Panc1 (cell line): ENCODE results near the gene ZNF324.

ENCODE experiments used
- CTCF ChIP-seq: fragments of 450-650 bp; IDR thresholded peaks from 2 replicates; pipeline ENCODE4 v1.5.1; 2017; ENCODE audit warnings: mild to moderate bottlenecking
- TF ChIP-seq, protein P1 (sequence below), 2 experiments: IDR thresholded peaks; 2 replicates each; pipeline ENCODE4 v1.6.1; 2011 to 2012; ENCODE audit warnings: low read depth in 2 of 2, control low read depth in 1 of 2, low read length in 1 of 2, mild to moderate bottlenecking in 1 of 2, moderate library complexity in 1 of 2; ENCODE audit not compliant: insufficient read depth in 1 of 2

GRCh38 chr19:58483776-58484175 lies 16.9 kb downstream of the ZNF324 start:
- TF ChIP-seq CTCF: no peak
- TF ChIP-seq, protein P1, sequence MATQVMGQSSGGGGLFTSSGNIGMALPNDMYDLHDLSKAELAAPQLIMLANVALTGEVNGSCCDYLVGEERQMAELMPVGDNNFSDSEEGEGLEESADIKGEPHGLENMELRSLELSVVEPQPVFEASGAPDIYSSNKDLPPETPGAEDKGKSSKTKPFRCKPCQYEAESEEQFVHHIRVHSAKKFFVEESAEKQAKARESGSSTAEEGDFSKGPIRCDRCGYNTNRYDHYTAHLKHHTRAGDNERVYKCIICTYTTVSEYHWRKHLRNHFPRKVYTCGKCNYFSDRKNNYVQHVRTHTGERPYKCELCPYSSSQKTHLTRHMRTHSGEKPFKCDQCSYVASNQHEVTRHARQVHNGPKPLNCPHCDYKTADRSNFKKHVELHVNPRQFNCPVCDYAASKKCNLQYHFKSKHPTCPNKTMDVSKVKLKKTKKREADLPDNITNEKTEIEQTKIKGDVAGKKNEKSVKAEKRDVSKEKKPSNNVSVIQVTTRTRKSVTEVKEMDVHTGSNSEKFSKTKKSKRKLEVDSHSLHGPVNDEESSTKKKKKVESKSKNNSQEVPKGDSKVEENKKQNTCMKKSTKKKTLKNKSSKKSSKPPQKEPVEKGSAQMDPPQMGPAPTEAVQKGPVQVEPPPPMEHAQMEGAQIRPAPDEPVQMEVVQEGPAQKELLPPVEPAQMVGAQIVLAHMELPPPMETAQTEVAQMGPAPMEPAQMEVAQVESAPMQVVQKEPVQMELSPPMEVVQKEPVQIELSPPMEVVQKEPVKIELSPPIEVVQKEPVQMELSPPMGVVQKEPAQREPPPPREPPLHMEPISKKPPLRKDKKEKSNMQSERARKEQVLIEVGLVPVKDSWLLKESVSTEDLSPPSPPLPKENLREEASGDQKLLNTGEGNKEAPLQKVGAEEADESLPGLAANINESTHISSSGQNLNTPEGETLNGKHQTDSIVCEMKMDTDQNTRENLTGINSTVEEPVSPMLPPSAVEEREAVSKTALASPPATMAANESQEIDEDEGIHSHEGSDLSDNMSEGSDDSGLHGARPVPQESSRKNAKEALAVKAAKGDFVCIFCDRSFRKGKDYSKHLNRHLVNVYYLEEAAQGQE (IDR thresholded peaks at IDR 0.05; ENCODE audit: insufficient read depth in 1 of 2, low read depth in 2 of 2, low read length in 1 of 2): no peak
